Stimulated activated naive CD8-positive, alpha-beta T cell treated with anti-CD3 and anti-CD28 coated beads, Interleukin-15, Interleukin-2, amounts not matched to agents 100 U/mL and 50 U/mL, for 24 hours (primary cell): ENCODE results near the gene ARL3.

ENCODE experiments used
- ATAC-seq: fragments of 150-1000 bp; cut with Tn5 transposase; one replicate; pipeline ENCODE4 v1.10.0; 2021
- DNase-seq: peaks from one replicate; pipeline ENCODE4 v3.0.0; 2021

The ARL3 gene

DNA sequence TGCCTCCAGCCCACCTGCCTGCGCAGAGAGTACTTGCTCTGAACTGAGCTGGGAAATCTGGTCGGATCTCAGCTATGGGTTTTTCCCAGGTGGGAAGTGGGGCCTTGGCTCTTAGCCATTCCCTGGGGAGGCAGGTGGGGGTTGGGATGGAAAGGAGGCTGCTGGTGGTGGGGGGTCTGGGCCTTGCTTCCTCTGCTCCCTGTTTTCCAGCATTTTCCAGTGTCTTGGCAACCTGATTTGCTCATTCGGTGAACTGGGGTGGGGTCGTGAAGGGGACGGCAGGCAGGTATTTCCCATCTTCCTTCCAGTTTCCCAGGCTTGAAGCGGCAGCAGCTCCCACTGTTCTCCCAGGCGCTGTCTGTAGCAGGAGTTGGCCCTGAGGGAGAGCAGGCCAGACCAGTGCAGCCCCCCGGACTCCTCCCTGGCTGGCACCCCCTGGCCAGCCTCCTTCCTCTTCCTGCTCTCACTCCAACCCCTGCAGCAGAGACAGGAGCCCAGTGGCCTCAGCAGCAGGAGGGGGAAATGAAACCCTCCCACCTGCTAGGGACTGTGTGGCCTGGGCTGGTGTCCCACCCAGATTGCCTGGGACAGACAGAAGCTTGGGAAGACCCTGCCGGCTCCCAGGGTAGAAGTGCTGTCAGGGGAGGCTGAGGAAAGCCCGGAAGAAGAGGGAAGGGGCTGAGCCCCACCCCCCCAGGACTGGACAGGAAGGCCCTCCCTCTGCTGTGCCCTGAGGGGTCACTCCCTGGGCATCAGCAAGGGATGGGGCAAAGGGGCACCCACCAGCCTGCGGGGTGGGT, 63.3 kb downstream of the ARL3 start:
- no peak for ATAC-seq
- no peak for DNase-seq

DNA sequence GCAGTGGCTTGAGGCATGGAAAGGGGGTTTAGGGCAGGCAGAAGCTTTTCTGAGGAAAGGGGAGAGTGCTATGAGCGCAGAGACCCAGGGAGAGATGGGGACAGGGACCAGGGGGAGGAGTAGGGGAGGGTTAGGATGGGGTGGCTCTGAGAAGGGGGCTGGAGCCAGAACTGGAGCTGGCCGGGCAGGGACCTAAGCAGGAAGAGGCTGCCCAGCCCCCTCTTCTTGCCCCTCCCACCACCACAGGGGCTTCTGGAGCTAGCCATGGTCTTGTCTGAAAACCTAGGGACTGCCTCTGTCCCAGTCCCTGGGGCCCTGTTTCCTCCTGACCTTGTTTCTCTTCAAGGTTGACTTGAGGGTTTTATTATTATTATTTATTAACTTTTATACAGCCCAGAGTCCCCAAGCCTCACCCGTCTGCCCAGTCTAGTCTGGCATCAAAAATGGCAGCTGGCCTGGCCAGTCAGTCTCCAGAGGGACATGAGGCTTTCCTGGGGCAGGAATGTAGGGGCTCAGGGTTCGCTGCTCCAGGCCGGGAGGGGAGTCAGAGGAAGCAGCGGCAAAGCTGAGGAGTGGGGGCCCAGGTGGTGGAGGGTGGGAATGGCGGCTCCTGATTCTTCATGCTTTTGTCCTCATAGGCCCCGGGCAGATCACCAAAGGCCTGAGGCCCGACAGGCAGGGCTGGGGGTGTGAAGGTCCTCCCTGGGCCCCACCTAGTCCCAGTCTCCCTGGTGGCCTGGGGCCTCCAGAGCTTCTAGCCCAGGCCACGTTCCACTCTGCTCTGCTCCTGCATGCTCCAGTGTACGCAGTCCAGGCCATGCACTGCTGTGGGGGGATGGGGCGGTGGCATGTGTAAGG, 64.2 kb downstream of the ARL3 start:
- ATAC-seq (no peak), DNase-seq (no peak)

- DNase-seq (peak; percentile 59), ATAC-seq (no peak)
Measured at GRCh38 chr10:102648889-102649796, 65.1 kb downstream of the ARL3 start.

- no peak for ATAC-seq
- no peak for DNase-seq
Measured at GRCh38 chr10:102648269-102648888, 65.8 kb downstream of the ARL3 start.

DNA sequence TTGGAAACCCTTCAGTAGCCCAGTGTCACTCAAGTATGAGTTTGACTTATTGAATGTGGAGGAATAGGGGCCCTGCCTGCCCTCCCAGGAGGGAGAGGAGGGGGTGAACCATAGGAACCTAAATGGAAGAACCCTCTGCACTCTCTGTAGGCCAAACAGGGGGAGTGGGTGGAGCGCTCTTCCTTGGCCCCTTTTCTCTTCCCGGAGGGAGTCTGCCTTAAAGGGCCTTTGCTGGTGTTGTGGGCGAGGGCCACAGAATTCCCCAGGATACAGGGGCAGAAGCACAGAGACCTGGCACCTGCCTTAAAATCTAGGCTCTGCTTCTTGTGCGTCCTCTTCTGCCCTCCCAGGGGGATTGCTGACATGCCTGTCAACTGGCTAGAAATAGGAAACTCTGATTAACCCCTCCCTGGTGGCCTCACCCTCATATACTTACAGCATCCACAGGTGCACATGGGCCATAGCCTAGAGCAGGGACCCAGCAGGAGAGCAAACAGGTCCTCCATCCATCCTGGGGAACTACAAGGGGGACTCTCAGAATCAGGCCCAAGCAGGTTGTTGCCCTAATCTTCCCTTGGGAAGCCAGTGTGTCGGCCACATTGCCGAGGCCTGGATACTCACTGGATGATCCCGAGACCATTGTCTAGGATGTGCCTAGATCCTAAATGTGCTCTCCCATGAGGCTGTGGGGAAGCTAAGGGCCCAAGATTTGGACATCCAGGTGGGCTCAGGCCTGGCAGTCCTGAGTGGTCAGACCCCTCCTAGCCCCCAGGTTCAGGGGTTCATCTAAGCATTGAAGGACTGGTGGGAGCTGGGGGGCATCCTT, 66.5 kb downstream of the ARL3 start:
- ATAC-seq (no peak), DNase-seq (no peak)

- DNase-seq (peak; percentile 62), ATAC-seq (no peak)
Measured at GRCh38 chr10:102646610-102647442, 67.4 kb downstream of the ARL3 start.

DNA sequence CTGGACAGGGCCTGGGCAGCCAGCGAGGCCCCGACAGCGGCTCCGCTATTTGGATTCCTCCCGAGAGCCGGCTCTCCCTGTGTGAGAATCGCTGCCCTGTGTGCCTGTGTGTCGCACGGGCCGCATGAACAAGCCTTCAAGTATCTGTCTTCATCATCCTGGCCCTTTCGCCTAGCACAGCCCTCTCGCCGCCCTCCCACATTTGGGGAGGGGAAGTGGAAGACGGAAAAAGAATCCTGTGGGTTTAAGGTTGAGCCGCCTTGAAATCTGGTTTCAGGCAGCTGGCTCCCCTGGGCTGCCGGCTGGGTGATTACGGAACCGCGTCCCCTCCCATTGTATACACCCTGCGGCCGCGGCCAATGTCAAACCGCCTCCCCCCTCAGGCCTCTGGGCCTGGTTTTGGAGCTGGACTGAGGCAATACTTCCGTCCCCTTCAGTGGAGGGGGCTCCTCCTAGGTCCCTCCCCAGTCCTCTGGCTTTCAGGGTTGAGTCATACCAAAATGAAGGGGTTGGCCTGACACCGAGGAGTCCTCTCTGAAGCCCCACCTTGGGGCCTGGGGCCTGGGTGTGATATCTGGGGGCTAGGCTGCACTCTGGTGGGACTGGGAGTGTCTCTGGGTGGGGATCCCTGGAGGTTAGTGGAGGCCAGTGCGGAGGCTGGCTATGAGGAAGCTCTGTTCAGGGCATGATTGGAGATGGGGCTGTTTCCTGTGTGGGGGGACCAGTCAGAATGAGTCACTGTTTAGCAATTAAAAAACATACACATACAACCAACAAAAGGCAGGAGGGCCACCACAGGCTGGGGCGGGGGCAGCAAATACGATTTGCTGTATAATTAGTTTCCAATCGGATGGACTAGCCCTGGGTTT, 68.2 kb downstream of the ARL3 start:
- DNase-seq (peak; percentile 82), ATAC-seq (peak; percentile 65)

GRCh38 chr10:102645388-102645740, 68.8 kb downstream of the ARL3 start:
- peak; percentile 48 for DNase-seq
- ATAC-seq = no peak

GRCh38 chr10:102644646-102645387, 69.4 kb downstream of the ARL3 start:
- DNase-seq = peak; percentile 84
- peak; percentile 3 for ATAC-seq

GRCh38 chr10:102644066-102644645, 70.0 kb downstream of the ARL3 start, which contains the start of gene TRIM8:
TRIM8 (plus strand) TSS chr10:102644479; CDS start chr10:102644618, 139 bp downstream.
- no peak for ATAC-seq
- peak; percentile 72 for DNase-seq

GRCh38 chr10:102643336-102644065, 70.7 kb downstream of the ARL3 start:
- ATAC-seq (no peak), DNase-seq (peak; percentile 68)

- ATAC-seq (no peak), DNase-seq (peak; percentile 57)
Measured at GRCh38 chr10:102642736-102643335, 71.4 kb downstream of the ARL3 start.

GRCh38 chr10:102641880-102642735, 72.1 kb downstream of the ARL3 start:
- peak; percentile 98 for DNase-seq
- ATAC-seq = peak; percentile 69

- ATAC-seq (no peak), DNase-seq (no peak)
Measured at GRCh38 chr10:102641402-102641801, 72.8 kb downstream of the ARL3 start.

GRCh38 chr10:102639537-102639936, 74.7 kb downstream of the ARL3 start:
- ATAC-seq (no peak), DNase-seq (no peak)

GRCh38 chr10:102635377-102635776, 78.8 kb downstream of the ARL3 start:
- no peak for ATAC-seq
- DNase-seq = no peak
